Mucosa of rectum (tissue), 2 donors: ENCODE measurements around the gene CCDC182.
A peak's percentile ranks its signal among the peaks of the same experiment; 100 is the strongest.

ENCODE experiments used
- H3K27ac ChIP-seq, 2 donors: one replicate each; pipeline ENCODE4 v1.7.0; 2013; ENCODE audit warnings: inconsistent platforms in 2 of 2, low read depth in 2 of 2, low read length in 2 of 2
- H3K27me3 ChIP-seq, 2 donors: one replicate each; pipeline ENCODE4 v1.7.0; 2013; ENCODE audit warnings: low read length in 2 of 2; ENCODE audit not compliant: control insufficient read depth in 2 of 2, insufficient read depth in 2 of 2
- H3K36me3 ChIP-seq, 2 donors: one replicate each; pipeline ENCODE4 v1.7.0; 2013; ENCODE audit warnings: low read length in 2 of 2; ENCODE audit not compliant: control insufficient read depth in 2 of 2, insufficient read depth in 2 of 2
- H3K4me1 ChIP-seq, 2 donors: one replicate each; pipeline ENCODE4 v1.7.0; 2013; ENCODE audit warnings: low read length in 2 of 2, mild to moderate bottlenecking in 1 of 2; ENCODE audit not compliant: control insufficient read depth in 2 of 2, insufficient read depth in 2 of 2
- H3K4me3 ChIP-seq, 2 donors: one replicate each; pipeline ENCODE4 v1.7.0; 2013; ENCODE audit warnings: low read length in 2 of 2
- H3K9ac ChIP-seq, 2 donors: one replicate each; pipeline ENCODE4 v1.7.0; 2013; ENCODE audit warnings: low read length in 2 of 2, low read depth in 1 of 2, mild to moderate bottlenecking in 1 of 2
- H3K9me3 ChIP-seq, 2 donors: one replicate each; pipeline ENCODE4 v1.7.0; 2013; ENCODE audit warnings: low read length in 2 of 2; ENCODE audit not compliant: control insufficient read depth in 2 of 2
- donor health status: healthy.
- donor health status: Normal muscosa, but diverticular disease.

The CCDC182 gene

GRCh38 chr17:57704448-57704847 lies 40.7 kb downstream of the CCDC182 start:
- Histone ChIP-seq H3K9me3 (no peaks in the 10 kb centered on the region), H3K9ac (no peak overlapping the region)

GRCh38 chr17:57703273-57703672 lies 41.8 kb downstream of the CCDC182 start:
- peaks cover 0 to 3% of the 10 kb centered on the region in 2 donors for H3K27me3 ChIP-seq
- H3K36me3 ChIP-seq = no peaks in the 10 kb centered on the region
- H3K4me3 ChIP-seq = no peak overlapping the region
- no peak overlapping the region for H3K27ac ChIP-seq
- H3K9me3 ChIP-seq = no peaks in the 10 kb centered on the region
- H3K4me1 ChIP-seq = peaks cover 0 to 2% of the 10 kb centered on the region in 2 donors
- no peak overlapping the region for H3K9ac ChIP-seq

More at GRCh38 chr17:57704448-57704847, 40.7 kb downstream of the CCDC182 start:
- no peak overlapping the region for H3K27ac ChIP-seq
- no peaks in the 10 kb centered on the region for H3K4me1 ChIP-seq
- no peak overlapping the region for H3K4me3 ChIP-seq
- H3K36me3 ChIP-seq = no peaks in the 10 kb centered on the region
- H3K27me3 ChIP-seq = peaks cover 0 to 3% of the 10 kb centered on the region in 2 donors

DNA sequence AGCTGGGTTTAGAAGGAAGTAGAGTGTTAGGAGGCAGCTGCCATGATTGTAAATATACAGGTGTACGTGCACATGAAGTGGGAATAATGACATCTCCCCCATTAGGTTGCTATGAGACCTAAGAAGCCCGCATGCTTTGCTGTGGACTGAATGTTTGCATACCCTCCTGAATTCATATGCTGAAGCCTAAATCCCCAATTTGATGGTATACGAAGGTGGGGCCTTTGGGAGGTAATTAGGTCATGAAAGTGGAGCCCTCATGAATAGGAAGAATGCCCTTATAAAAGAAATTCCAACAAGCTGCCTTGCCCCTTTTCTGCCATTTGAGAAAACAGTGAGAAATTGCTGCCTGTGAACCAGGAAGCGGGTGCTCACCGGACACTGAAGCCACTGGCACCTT lies 44.0 kb downstream of the CCDC182 start:
- Histone ChIP-seq H3K27me3 (no peaks in the 10 kb centered on the region), H3K4me3 (no peak overlapping the region), H3K4me1 (peaks cover 0 to 5% of the 10 kb centered on the region in 2 donors), H3K9me3 (no peaks in the 10 kb centered on the region), H3K36me3 (no peaks in the 10 kb centered on the region), H3K9ac (no peak overlapping the region), H3K27ac (no peak overlapping the region)

- H3K9me3 ChIP-seq = no peaks in the 10 kb centered on the region
- no peak overlapping the region for H3K9ac ChIP-seq
- no peaks in the 10 kb centered on the region for H3K27me3 ChIP-seq
- H3K4me1 ChIP-seq = peaks cover 0 to 5% of the 10 kb centered on the region in 2 donors
- no peak overlapping the region for H3K27ac ChIP-seq
- H3K36me3 ChIP-seq = no peaks in the 10 kb centered on the region
- no peak overlapping the region for H3K4me3 ChIP-seq
These were observed 45.3 kb downstream of the CCDC182 start for GRCh38 chr17:57699751-57700219.

DNA sequence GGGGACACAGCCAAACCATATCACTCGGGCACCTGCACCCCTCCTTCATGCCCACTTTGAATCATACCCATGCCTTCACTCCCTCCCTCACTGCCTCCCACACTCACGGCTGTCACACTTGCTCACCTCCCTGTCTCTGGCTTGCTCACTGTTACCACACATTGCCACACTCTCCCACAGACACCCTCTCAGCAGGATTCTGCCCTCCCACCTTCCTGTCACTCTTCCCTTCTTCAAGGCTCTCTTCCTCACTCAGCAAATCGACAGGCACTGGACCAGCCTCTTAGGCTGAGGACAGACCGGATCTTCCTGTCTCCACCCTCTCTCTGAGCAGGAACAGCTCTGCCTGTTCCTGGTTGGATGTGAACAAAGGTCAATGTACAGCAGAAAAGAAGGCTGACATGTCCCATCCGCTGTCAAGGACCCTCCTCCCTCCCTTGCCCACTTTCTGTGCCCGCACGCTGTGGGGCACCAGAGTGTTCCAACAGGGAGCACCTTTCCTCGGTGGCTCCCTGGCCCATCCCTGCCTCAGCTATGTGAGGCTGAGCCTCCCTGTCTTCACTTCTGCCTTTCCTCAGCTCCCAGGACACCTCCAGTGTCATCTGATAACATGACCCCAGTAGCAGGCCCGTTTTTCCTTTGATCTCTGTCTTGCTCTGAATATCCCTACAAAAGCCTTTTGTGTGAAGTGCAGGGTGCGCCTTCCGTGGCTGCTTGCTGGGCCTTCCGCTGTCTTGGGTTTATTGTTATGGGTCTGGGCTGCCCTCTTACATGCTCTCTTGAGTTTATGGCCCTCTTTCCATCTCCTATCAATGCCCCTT lies 47.0 kb downstream of the CCDC182 start:
- no peaks in the 10 kb centered on the region for H3K9me3 ChIP-seq
- no peak overlapping the region for H3K9ac ChIP-seq
- peak overlapping the region in 1 of 2 donors; percentile 16 for H3K27ac ChIP-seq
- H3K36me3 ChIP-seq = no peaks in the 10 kb centered on the region
- H3K27me3 ChIP-seq = no peaks in the 10 kb centered on the region
- H3K4me3 ChIP-seq = no peak overlapping the region
- H3K4me1 ChIP-seq = peaks cover 0 to 5% of the 10 kb centered on the region in 2 donors

GRCh38 chr17:57697197-57697596 lies 47.9 kb downstream of the CCDC182 start:
- H3K9me3 ChIP-seq = no peaks in the 10 kb centered on the region
- H3K27me3 ChIP-seq = no peaks in the 10 kb centered on the region
- H3K9ac ChIP-seq = no peak overlapping the region
- no peaks in the 10 kb centered on the region for H3K36me3 ChIP-seq
- no peak overlapping the region for H3K27ac ChIP-seq
- no peak overlapping the region for H3K4me3 ChIP-seq
- H3K4me1 ChIP-seq = peaks cover 0 to 5% of the 10 kb centered on the region in 2 donors

DNA sequence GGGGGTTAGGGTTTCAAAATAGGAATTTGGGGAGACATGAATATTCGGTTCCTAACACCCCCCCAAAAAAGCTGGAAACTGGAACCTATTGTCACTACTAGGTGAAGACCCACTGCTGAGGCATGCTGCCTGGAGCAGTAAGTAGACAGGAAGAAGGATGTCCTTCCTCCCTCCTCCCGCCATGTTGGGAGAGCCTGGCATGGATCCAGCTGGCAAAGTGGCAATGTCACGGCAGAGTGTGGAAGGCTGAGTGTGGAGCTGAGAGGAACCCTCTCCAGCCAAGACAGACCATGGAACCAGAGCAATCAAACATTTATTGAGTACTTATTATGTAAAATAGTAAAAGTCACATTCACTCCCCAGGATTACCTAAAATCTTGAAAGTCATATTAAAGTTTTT lies 49.0 kb downstream of the CCDC182 start:
- no peak overlapping the region for H3K27ac ChIP-seq
- no peaks in the 10 kb centered on the region for H3K36me3 ChIP-seq
- no peaks in the 10 kb centered on the region for H3K9me3 ChIP-seq
- peaks cover 0 to 5% of the 10 kb centered on the region in 2 donors for H3K4me1 ChIP-seq
- H3K9ac ChIP-seq = no peak overlapping the region
- no peaks in the 10 kb centered on the region for H3K27me3 ChIP-seq
- no peak overlapping the region for H3K4me3 ChIP-seq
